ENCODE measurements around the gene SNX17. TPM values are rescaled to one million over a fixed set of nuclear protein-coding genes. Genes with fewer than 3 reads are reported as not detected.

Gene SNX17
- total and polyA plus RNA-seq, 2 of the 13 experiments (the other 11 are each of a cell fraction or from before 2014, with no cell fraction given), result 75.0 to 109 TPM

DNA sequence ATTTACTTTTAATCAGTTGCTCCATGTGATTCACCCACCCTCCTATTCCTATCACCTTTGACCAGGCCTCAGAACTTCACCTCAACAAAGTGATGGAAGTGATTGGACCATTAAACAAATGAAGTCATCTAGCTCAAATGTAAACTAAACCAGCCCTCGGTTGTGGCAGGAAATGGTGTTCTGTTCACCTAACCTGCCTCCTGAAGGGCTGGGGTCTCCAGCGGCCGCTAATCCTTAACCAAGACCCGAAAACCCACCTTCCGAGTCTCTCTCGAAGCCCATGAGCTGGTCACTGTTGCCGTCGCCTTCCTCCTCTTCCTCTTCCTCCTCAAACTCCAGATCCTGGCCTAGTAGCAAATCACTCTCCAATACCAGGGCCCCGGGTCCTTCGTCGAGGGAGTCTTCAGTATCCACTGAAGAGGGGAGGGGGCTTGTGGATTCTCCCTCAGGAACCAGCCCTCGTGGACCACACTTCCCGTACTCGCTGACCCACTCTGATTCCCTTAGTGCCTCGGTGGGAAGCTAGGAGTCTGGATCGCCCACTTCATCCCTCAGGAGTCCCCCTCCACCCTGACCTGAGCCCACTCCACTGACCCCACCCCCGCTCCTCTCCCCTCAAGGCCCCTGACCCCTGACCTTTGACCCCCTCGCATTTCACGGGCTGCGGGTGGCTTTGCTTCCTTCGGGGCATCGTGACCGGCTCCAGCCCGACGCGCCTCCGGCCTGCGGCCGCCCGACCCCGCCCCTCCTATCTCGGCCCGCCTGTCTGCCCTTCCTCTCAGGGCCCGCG lies 9.6 kb downstream of the SNX17 start (continued):
- TF ChIP-seq ZNF572 (CRISPR knock-in tag; IDR thresholded peaks at IDR 0.05) (peak; percentile 69; the same call in 1 of the 2 replicates), ZNF629 (CRISPR knock-in tag; conservative IDR thresholded peaks at IDR 0.05) (no peak), ZBTB3 (CRISPR knock-in tag; IDR thresholded peaks at IDR 0.05; ENCODE audit: borderline replicate concordance, low read depth) (no peak), GTF3A (CRISPR knock-in tag; conservative IDR thresholded peaks at IDR 0.05) (no peak), MEF2D (CRISPR knock-in tag; IDR thresholded peaks at IDR 0.05) (0 out of 2 replicates have a peak, but pooled peaks have one; percentile 9), ZNF670 (CRISPR knock-in tag; IDR thresholded peaks at IDR 0.05; ENCODE audit: borderline replicate concordance) (no peak), NR2F6 (IDR thresholded peaks at IDR 0.05) (peak; percentile 88), NR2F6 (CRISPR knock-in tag; IDR thresholded peaks at IDR 0.05) (peak; percentile 79), ZNF552 (CRISPR knock-in tag; IDR thresholded peaks at IDR 0.05; ENCODE audit: borderline replicate concordance) (no peak), ZNF883 (CRISPR knock-in tag; IDR thresholded peaks at IDR 0.05; ENCODE audit: not compliant biosample characterization) (peak; percentile 13), ZNF230 (CRISPR knock-in tag; IDR thresholded peaks at IDR 0.05) (no peak), ZNF605 (CRISPR knock-in tag; IDR thresholded peaks at IDR 0.05) (peak; percentile 62; the same call in 1 of the 2 replicates), SALL2 (CRISPR knock-in tag; IDR thresholded peaks at IDR 0.05) (no peak), TBX3 (IDR thresholded peaks at IDR 0.05; ENCODE audit: borderline replicate concordance) (peak; percentile 53; the same call in 1 of the 2 replicates), ZNF274 (CRISPR knock-in tag; IDR thresholded peaks at IDR 0.05) (no peak), MBNL3 (CRISPR knock-in tag; conservative IDR thresholded peaks at IDR 0.05) (no peak), ZNF17 (CRISPR knock-in tag; IDR thresholded peaks at IDR 0.05) (no peak), PCBP1 (IDR thresholded peaks at IDR 0.05; ENCODE audit: borderline replicate concordance, low read depth, low read length) (no peak)
- TF ChIP-seq, protein P1, sequence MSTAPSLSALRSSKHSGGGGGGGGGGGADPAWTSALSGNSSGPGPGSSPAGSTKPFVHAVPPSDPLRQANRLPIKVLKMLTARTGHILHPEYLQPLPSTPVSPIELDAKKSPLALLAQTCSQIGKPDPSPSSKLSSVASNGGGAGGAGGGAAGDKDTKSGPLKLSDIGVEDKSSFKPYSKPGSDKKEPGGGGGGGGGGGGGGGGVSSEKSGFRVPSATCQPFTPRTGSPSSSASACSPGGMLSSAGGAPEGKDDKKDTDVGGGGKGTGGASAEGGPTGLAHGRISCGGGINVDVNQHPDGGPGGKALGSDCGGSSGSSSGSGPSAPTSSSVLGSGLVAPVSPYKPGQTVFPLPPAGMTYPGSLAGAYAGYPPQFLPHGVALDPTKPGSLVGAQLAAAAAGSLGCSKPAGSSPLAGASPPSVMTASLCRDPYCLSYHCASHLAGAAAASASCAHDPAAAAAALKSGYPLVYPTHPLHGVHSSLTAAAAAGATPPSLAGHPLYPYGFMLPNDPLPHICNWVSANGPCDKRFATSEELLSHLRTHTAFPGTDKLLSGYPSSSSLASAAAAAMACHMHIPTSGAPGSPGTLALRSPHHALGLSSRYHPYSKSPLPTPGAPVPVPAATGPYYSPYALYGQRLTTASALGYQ (CRISPR knock-in tag; IDR thresholded peaks at IDR 0.05), result no peak
- TF ChIP-seq, protein P2, sequence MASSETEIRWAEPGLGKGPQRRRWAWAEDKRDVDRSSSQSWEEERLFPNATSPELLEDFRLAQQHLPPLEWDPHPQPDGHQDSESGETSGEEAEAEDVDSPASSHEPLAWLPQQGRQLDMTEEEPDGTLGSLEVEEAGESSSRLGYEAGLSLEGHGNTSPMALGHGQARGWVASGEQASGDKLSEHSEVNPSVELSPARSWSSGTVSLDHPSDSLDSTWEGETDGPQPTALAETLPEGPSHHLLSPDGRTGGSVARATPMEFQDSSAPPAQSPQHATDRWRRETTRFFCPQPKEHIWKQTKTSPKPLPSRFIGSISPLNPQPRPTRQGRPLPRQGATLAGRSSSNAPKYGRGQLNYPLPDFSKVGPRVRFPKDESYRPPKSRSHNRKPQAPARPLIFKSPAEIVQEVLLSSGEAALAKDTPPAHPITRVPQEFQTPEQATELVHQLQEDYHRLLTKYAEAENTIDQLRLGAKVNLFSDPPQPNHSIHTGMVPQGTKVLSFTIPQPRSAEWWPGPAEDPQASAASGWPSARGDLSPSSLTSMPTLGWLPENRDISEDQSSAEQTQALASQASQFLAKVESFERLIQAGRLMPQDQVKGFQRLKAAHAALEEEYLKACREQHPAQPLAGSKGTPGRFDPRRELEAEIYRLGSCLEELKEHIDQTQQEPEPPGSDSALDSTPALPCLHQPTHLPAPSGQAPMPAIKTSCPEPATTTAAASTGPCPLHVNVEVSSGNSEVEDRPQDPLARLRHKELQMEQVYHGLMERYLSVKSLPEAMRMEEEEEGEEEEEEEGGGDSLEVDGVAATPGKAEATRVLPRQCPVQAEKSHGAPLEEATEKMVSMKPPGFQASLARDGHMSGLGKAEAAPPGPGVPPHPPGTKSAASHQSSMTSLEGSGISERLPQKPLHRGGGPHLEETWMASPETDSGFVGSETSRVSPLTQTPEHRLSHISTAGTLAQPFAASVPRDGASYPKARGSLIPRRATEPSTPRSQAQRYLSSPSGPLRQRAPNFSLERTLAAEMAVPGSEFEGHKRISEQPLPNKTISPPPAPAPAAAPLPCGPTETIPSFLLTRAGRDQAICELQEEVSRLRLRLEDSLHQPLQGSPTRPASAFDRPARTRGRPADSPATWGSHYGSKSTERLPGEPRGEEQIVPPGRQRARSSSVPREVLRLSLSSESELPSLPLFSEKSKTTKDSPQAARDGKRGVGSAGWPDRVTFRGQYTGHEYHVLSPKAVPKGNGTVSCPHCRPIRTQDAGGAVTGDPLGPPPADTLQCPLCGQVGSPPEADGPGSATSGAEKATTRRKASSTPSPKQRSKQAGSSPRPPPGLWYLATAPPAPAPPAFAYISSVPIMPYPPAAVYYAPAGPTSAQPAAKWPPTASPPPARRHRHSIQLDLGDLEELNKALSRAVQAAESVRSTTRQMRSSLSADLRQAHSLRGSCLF (CRISPR knock-in tag; IDR thresholded peaks at IDR 0.05; ENCODE audit: borderline replicate concordance), result no peak
- TF ChIP-seq, protein P3, sequence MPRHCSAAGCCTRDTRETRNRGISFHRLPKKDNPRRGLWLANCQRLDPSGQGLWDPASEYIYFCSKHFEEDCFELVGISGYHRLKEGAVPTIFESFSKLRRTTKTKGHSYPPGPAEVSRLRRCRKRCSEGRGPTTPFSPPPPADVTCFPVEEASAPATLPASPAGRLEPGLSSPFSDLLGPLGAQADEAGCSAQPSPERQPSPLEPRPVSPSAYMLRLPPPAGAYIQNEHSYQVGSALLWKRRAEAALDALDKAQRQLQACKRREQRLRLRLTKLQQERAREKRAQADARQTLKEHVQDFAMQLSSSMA (CRISPR knock-in tag; IDR thresholded peaks at IDR 0.05), result no peak

Data from HepG2 (cell line).